NCI-H524 (cell line): ENCODE data around the gene TGFBR3.

Source experiments
- DNase-seq, 2 experiments: peaks; one replicate each; lab custom pipeline; 2025; lab: John Stamatoyannopoulos, UW

The TGFBR3 gene

GRCh38 chr1:91799863-91800262, 86.1 kb downstream of the TGFBR3 start:
- no peak for DNase-seq

GRCh38 chr1:91799159-91799558, 86.8 kb downstream of the TGFBR3 start:
- DNase-seq: peak; percentile 30 to 90

- no peak for DNase-seq
Measured at GRCh38 chr1:91798740-91799139, 87.2 kb downstream of the TGFBR3 start.

- no peak for DNase-seq
Measured at GRCh38 chr1:91798241-91798648, 87.7 kb downstream of the TGFBR3 start.

GRCh38 chr1:91797164-91797563, 88.8 kb downstream of the TGFBR3 start:
- DNase-seq: no peak

- no peak for DNase-seq
Measured at GRCh38 chr1:91796390-91796654, 89.6 kb downstream of the TGFBR3 start.

GRCh38 chr1:91795591-91796389, 90.2 kb downstream of the TGFBR3 start:
- no peak for DNase-seq

- DNase-seq: no peak
Measured at GRCh38 chr1:91793877-91794276, 92.1 kb downstream of the TGFBR3 start.

- DNase-seq: no peak
Measured at GRCh38 chr1:91793189-91793588, 92.8 kb downstream of the TGFBR3 start.

GRCh38 chr1:91792489-91793071, 93.4 kb downstream of the TGFBR3 start:
- no peak for DNase-seq

- DNase-seq: peak; percentile 35 to 70
Measured at GRCh38 chr1:91791691-91792488, 94.1 kb downstream of the TGFBR3 start.

GRCh38 chr1:91791103-91791502, 94.8 kb downstream of the TGFBR3 start:
- DNase-seq: peak; percentile 87 to 93

- DNase-seq: no peak
Measured at GRCh38 chr1:91790392-91790791, 95.6 kb downstream of the TGFBR3 start.

GRCh38 chr1:91789273-91789997, 96.5 kb downstream of the TGFBR3 start:
- no peak for DNase-seq

- DNase-seq: no peak
Measured at GRCh38 chr1:91787919-91788318, 98.0 kb downstream of the TGFBR3 start.

- no peak for DNase-seq
Measured at GRCh38 chr1:91784616-91785015, 101.3 kb downstream of the TGFBR3 start.

GRCh38 chr1:91784191-91784590, 101.8 kb downstream of the TGFBR3 start:
- no peak for DNase-seq

GRCh38 chr1:91783423-91784170, 102.4 kb downstream of the TGFBR3 start:
- no peak for DNase-seq

GRCh38 chr1:91781901-91782622, 103.9 kb downstream of the TGFBR3 start:
- DNase-seq: no peak

- DNase-seq: peak; percentile 5 to 56
Measured at GRCh38 chr1:91781371-91781825, 104.6 kb downstream of the TGFBR3 start.

GRCh38 chr1:91779548-91780021, 106.4 kb downstream of the TGFBR3 start:
- DNase-seq: no peak
